IPS-20b (cell line): ENCODE data around the gene FASTK.

Experiments used
- H3K27ac ChIP-seq: one replicate; pipeline ENCODE4 v1.5.1; 2013; ENCODE audit warnings: low read length
- H3K27me3 ChIP-seq: 2 replicates; pipeline ENCODE4 v1.6.1; 2013; ENCODE audit warnings: mild to moderate bottlenecking, low read length, inconsistent platforms; ENCODE audit not compliant: insufficient read depth
- H3K36me3 ChIP-seq: 2 replicates; pipeline ENCODE4 v1.6.1; 2013; ENCODE audit warnings: low read depth, mild to moderate bottlenecking, inconsistent platforms, low read length, moderate library complexity; ENCODE audit not compliant: insufficient read depth
- H3K4me1 ChIP-seq: 2 replicates; pipeline ENCODE4 v1.6.1; 2013; ENCODE audit warnings: mild to moderate bottlenecking, control low read depth, inconsistent platforms, low read length, moderate library complexity; ENCODE audit not compliant: insufficient read depth
- H3K4me3 ChIP-seq: 2 replicates; pipeline ENCODE4 v1.5.1; 2013; ENCODE audit warnings: mild to moderate bottlenecking, low read length, inconsistent platforms
- H3K9ac ChIP-seq: 2 replicates; pipeline ENCODE4 v1.6.1; 2013; ENCODE audit warnings: low read depth, mild to moderate bottlenecking, inconsistent platforms, low read length, moderate library complexity
- H3K9me3 ChIP-seq: 2 replicates; pipeline ENCODE4 v1.6.1; 2013; ENCODE audit warnings: mild to moderate bottlenecking, low read depth, low read length, inconsistent platforms; ENCODE audit not compliant: insufficient read depth

Gene FASTK

DNA sequence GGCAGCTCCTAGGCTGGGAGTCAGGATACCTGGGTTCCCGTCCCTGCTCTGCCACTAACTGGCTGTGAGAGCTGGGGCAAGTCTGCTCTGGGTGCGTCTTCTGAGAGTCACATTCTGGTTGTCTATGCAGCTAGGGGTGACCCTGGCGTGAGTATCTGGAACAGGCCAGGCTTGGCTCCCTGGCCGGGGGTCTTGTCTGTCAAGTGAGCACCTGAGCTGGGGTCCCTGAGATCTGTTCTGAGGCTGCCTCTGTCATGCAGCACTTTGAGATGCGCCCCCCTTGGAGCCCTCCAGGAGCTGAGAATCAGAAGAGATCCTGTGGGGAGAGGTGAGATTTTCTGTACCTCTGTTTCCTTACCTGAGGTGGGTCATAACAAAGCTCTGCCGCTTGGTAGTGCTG, 13.1 kb upstream of the FASTK start:
- H3K27me3 ChIP-seq: peaks cover 12% of the 10 kb centered on the region
- H3K4me1 ChIP-seq: peaks cover 10% of the 10 kb centered on the region
- no peaks in the 10 kb centered on the region for H3K9me3 ChIP-seq
- H3K36me3 ChIP-seq: peaks cover 17% of the 10 kb centered on the region; the same call in 1 of the 2 replicates
- H3K9ac ChIP-seq: no peak overlapping the region
- H3K27ac ChIP-seq: no peak overlapping the region
- H3K4me3 ChIP-seq: no peak overlapping the region

DNA sequence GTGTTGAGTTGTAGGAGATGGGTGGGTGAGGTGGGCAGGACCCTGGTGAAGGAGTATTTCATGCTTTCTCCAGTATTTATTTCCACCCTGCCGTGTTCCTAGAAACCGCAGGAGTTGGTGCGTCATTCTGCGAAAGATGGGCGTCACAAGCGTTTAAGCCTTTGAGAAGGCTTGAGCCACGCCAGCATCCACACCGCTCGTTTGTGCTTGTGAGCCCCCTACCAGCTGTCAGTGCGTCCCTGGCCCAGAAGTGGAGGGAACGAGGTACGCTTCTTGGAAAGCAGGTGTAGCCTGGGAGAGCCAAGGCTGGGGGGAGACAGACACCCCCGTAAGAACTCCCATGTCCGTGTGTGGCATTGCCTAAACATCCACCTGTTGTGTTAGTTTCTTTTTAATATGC, 11.4 kb upstream of the FASTK start:
- Histone ChIP-seq H3K4me3 (no peak overlapping the region), H3K27me3 (peaks cover 30% of the 10 kb centered on the region), H3K9me3 (no peaks in the 10 kb centered on the region), H3K27ac (no peak overlapping the region), H3K36me3 (peaks cover 17% of the 10 kb centered on the region; the same call in 1 of the 2 replicates), H3K4me1 (peaks cover 19% of the 10 kb centered on the region), H3K9ac (no peak overlapping the region)

DNA sequence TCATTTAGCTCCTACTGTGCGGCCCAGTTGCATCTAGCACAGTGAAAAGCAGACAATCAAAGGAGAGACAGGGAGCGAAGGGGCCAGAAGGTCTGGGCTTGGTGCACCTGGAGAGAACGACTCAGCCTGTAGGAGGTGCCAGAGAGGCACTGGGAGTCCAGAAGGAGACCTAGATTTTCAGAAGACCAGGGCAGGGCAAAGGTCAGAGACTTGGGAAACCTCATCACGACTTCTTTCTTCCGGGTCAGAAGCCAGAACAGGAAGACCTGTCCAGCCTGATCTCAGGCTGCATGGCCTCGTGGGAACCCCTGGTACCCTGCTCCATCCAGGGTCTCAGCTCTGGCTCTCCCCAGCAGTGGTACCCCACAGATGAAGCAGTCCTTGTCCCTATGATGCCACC, 10.8 kb upstream of the FASTK start:
- H3K4me1 ChIP-seq: peaks cover 19% of the 10 kb centered on the region
- no peak overlapping the region for H3K4me3 ChIP-seq
- no peaks in the 10 kb centered on the region for H3K9me3 ChIP-seq
- H3K36me3 ChIP-seq: peaks cover 17% of the 10 kb centered on the region; the same call in 1 of the 2 replicates
- no peak overlapping the region for H3K27ac ChIP-seq
- H3K9ac ChIP-seq: no peak overlapping the region
- peaks cover 32% of the 10 kb centered on the region for H3K27me3 ChIP-seq

DNA sequence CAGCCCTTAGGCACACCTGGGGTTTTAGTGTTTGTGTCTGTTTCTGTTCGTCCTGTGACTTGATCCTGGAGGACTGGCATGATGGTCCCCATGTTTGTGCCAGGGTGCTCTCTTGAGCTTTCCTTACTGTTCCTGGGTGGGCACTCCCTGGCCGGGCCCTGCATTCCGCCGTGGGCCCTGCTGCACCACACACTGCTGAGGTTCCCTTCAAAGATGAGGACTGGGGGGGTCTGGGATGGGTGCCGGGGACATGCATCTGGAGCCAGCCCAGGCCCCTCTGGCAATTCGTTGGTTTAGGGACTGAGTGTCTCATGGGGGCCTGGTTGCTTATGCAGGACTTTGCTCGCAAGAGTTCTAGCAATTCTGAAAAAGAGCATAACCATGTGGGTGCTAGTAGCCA, 10.4 kb upstream of the FASTK start:
- Histone ChIP-seq H3K4me1 (peaks cover 19% of the 10 kb centered on the region), H3K27ac (no peak overlapping the region), H3K27me3 (peaks cover 32% of the 10 kb centered on the region), H3K4me3 (no peak overlapping the region), H3K9me3 (no peaks in the 10 kb centered on the region), H3K36me3 (peaks cover 15% of the 10 kb centered on the region; the same call in 1 of the 2 replicates), H3K9ac (no peak overlapping the region)

DNA sequence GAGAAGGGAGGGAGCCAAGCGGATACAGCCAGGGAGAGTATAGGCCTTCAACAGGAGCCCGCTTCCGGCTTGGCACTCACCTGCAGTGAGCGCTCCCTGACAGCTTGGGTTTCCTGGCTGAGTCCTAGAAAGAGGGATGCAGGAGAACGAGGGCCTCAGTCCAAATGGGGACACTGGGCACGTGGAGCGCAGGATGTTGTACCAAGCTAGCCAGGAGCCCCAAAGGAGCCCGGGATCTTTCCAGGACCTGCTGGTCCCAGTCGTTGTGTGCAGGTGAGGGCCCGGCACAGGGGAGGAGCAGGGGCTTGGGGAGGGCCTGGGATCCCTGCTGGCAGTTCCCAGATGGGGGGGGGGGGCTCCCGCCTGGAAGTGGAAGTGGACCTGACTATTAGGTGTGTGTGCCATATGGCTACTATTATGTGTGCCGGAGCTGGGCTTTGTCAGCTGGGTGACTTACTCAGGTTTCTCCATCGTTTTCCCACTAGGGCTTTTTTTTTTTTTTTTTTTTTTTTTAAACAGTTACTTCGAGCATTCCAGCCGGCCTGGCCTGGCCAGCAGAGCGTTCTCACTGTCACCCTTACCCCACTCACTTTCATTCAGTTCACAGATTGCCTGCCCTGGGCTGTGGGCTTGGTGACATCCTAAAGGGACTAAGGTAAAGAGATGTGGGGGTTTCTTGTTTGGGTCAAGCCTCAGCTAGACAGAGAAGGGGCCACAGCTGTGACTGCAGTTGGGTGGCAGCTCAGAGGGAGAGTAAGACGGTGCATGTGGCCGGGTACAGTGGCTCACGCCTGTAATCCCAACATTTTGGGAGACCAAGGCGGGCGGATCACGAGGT, 9.5 kb upstream of the FASTK start:
- Histone ChIP-seq H3K4me1 (peaks cover 23% of the 10 kb centered on the region), H3K36me3 (peaks cover 13% of the 10 kb centered on the region; the same call in 1 of the 2 replicates), H3K27me3 (peaks cover 36% of the 10 kb centered on the region), H3K9ac (no peak overlapping the region; the same call in 1 of the 2 replicates), H3K4me3 (peak overlapping the region; percentile 84; the same call in 1 of the 2 replicates), H3K9me3 (no peaks in the 10 kb centered on the region), H3K27ac (no peak overlapping the region)

DNA sequence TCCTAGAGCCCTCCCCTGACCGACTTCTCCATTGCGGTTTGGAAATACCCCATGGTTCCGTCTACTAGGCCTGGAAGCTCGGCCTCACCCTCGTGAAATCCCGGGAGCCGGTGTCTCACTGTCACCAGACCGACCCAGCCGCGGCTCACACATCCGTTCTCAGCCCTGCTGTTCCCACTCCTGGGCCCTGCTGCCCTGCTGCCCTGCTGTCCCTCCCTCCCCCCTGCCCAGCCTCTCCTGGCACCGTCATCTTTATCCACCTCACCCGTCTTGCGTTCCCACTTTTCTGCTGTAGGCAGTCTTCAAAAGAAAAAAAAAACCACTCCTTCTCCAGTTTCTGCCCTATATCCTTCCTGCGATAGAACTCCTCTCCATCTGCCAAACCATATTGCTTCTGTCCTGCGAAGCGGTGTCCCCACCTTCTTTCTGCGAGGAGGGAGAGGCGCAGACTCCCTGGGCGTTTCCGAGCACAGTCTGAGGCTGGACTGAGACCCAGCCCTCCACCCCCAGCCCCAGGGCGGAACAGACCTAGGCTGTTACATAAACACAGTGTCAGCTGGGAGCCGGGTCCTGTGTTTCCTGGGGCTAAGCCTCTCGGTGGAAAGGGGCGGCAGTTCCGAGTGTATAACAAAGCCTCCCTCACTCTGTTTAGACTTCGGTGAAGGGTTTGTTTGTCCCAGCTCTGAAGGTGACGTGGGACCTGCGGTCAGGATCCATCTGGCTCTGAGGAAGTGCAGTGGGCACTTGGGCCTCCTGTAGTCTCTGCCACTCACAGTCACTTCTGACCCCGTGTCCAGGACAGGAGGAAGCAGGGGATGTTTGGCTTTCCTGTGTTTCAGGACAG, 8.5 kb upstream of the FASTK start:
- H3K9ac ChIP-seq: peak overlapping the region; percentile 81; the same call in 1 of the 2 replicates
- peaks cover 46% of the 10 kb centered on the region for H3K27me3 ChIP-seq
- no peaks in the 10 kb centered on the region for H3K9me3 ChIP-seq
- H3K4me3 ChIP-seq: peak overlapping the region; percentile 84
- H3K27ac ChIP-seq: no peak overlapping the region
- peaks cover 13% of the 10 kb centered on the region; the same call in 1 of the 2 replicates for H3K36me3 ChIP-seq
- peaks cover 26% of the 10 kb centered on the region for H3K4me1 ChIP-seq

DNA sequence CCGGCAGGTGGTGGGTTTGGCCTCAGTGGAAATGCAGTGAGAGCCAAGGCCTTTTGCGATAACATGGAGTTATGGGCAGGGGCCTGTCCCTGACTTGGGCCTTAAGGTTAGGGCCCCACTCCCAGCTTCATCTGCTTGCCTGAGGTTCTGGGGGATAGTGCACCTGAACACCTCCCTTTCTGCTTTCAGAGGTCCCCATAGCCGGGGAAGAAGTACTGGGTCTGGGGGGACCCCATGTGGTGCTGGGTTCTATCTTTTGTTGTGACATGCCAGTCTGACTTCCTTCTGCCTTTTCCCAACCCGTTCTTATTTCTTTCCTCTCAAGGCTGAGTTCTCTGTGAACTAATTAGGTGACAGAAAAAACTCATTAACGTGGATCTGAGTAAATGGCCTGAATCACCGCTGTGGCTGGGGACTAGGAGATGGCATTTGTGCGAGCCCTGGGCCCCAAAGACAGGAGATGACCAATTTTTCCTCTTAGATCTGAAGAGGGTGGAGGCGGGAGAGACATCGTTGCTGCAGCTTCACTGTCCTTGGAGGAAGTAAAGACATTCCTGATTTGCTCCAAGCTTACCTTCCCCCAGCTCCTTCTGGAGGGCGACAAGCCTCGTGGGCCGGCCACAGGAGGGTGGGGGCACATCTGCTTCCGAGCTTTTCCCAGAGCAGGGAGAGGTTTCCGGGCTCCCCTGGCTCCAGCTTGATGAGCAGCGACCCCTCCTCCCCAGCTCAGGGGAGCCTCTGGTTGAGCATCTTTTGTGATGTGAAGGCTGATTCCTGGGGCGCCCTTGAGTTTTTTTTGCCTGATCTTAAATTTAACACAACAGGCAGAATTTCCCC, 7.6 kb upstream of the FASTK start:
- no peak overlapping the region for H3K27ac ChIP-seq
- no peaks in the 10 kb centered on the region for H3K9me3 ChIP-seq
- peak overlapping the region; percentile 84 for H3K4me3 ChIP-seq
- H3K27me3 ChIP-seq: peaks cover 52% of the 10 kb centered on the region
- H3K9ac ChIP-seq: peak overlapping the region; percentile 81; the same call in 1 of the 2 replicates
- H3K36me3 ChIP-seq: peaks cover 13% of the 10 kb centered on the region; the same call in 1 of the 2 replicates
- peaks cover 26% of the 10 kb centered on the region for H3K4me1 ChIP-seq

DNA sequence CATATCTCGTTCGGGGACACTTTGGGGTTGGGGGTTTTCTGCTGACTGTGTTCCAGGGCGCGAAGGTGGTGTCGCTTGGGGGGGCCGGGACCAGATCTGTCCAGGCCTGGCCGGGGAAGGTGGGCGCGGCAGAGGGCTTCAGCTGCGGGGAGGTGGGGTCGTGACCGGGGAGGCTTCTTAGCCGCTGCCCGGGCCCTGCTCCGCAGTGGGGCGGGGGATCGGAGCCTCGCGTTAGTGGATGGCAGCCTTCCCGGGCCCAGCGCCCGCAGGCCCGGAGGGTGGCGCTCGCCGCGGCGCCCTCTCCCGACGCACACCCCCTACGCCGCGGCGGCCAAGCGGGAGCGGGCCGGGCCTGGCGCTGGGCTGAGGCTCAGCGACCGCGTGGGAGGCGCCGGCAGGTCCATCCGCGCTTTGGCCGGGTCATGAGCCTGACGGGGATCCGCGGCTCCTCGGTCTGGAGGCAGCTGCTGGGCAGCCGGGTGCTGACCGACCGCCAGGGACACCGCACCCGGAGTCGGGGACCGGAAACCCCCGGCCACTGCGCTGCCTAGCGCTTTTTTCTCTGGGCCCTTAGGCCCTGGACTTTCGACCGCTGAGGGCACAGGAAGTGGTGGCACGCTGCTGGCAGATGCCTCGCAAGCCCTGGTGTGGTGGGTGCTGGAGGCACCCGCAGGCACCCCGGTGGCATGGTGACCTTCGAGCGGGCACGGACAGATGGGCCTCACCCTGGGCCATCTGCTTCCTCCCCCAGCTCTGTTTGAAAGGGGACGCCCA, 6.8 kb upstream of the FASTK start:
- peak overlapping the region; percentile 84 for H3K4me3 ChIP-seq
- peaks cover 10% of the 10 kb centered on the region; the same call in 1 of the 2 replicates for H3K36me3 ChIP-seq
- H3K9ac ChIP-seq: peak overlapping the region; percentile 81
- H3K4me1 ChIP-seq: peaks cover 26% of the 10 kb centered on the region
- no peaks in the 10 kb centered on the region for H3K9me3 ChIP-seq
- peak overlapping the region; percentile 60 for H3K27ac ChIP-seq
- H3K27me3 ChIP-seq: peaks cover 52% of the 10 kb centered on the region

DNA sequence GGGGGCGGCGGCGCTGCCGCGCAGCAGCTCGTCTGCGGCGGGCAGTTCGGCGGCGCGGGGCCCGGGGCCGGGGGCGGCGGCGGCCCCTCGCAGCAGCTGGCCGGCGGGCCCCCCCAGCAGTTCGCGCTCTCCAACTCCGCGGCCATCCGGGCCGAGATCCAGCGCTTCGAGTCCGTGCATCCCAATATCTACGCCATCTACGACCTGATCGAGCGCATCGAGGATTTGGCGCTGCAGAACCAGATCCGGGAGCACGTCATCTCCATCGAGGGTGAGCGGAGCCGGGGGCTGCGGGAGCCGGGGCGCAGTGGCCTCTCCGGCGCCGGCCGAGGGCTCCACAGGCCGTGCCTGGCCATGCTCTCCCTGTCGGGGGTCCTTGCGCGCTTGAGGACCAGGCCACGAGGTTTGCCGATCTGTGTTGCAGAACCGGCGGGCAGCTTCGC, 6.2 kb upstream of the FASTK start:
- peak overlapping the region; percentile 81; the same call in 1 of the 2 replicates for H3K9ac ChIP-seq
- peaks cover 52% of the 10 kb centered on the region for H3K27me3 ChIP-seq
- peaks cover 3% of the 10 kb centered on the region; the same call in 1 of the 2 replicates for H3K36me3 ChIP-seq
- peak overlapping the region; percentile 60 for H3K27ac ChIP-seq
- H3K9me3 ChIP-seq: no peaks in the 10 kb centered on the region
- H3K4me1 ChIP-seq: peaks cover 26% of the 10 kb centered on the region
- peak overlapping the region; percentile 84 for H3K4me3 ChIP-seq

DNA sequence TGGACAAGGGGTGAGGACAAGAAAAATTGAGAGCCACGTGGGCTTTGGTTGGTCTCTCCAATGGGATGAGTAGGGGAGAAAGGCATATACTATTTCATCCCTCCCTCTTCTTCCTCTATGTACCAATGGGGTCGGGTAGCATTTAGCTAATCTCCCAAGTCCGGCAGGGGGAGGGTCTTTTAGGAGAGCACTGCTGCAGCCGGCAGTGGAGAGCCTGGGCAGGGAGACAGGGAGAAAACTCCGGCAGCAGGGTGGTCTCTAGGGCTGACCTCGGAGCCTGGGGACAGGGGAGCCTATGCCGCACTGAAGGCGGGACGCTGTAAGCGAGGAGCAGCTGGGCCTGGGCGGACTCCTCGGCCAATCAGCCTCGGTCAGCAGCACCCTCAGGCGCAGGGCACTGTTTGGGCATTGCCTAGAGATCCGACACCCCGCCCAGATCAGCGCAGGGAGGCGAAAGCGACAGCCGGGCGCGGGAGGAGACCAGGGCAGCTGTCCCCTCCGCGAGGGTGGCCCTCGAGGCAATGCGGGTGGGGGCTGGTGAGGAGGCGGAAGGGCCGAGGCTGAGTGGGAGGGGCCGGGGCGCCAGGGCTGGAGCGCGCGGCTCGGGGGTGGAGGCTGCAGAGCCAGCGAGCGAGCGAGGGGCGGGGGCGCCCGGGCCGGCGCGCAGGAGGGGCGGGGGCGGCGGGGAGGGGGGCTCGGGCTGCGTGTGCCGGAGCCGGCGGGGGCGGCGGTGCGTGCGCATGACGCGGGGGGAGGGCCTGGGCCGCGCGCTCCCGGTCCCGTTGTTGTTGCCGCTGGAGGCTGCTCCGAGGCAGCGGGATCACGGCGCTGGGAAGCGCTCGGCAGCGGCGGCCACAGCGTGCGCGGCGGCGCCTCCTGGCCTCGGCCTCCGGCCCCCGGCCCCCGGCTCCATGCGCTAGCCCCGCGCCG, 5.3 kb upstream of the FASTK start, which contains the start of gene AGAP3:
TSS of gene AGAP3 (plus strand) at position 785 of the 930 bp plus-strand sequence. CDS start 267 bp downstream, outside the sequence.
- Histone ChIP-seq H3K27ac (peak within 1 kb of the TSS; percentile 72), H3K36me3 (no peaks in the 10 kb centered on the region), H3K4me1 (peaks cover 26% of the 10 kb centered on the region), H3K9ac (peak within 1 kb of the TSS; percentile 84), H3K9me3 (no peaks in the 10 kb centered on the region), H3K27me3 (peaks cover 52% of the 10 kb centered on the region), H3K4me3 (peak within 1 kb of the TSS; percentile 84)
